K562 (cell line): ENCODE data around the gene FRYL. TPM values are rescaled to one million over a fixed set of nuclear protein-coding genes. Genes with fewer than 3 reads are reported as not detected.

Source experiments
- CBX5 ChIP-seq: IDR thresholded peaks from 2 replicates; pipeline ENCODE4 v1.6.1; 2014; ENCODE audit warnings: low read depth, borderline replicate concordance
- CHCHD3 ChIP-seq: fragments of 250-450 bp; sonication (Bioruptor Pico); IDR thresholded peaks from 2 replicates; pipeline ENCODE4 v2.1.2; 2022; ENCODE audit warnings: mild to moderate bottlenecking
- DNMT1 ChIP-seq: fragments of 450-650 bp; IDR thresholded peaks from 2 replicates; pipeline ENCODE4 v1.6.1; 2016; ENCODE audit warnings: antibody characterized with exemption, mild to moderate bottlenecking
- FOXM1 ChIP-seq, 2 experiments: fragments of 450-650 bp in 1 of 2; sonication (generic) in 1 of 2; formaldehyde crosslinking in 1 of 2; IDR thresholded peaks; 2 replicates each; pipeline versions ENCODE4 v1.6.1 to v1.9.0; 2017 to 2022; ENCODE audit warnings: low read depth in 2 of 2, mild to moderate bottlenecking in 2 of 2, missing genetic modification reagents in 1 of 2, moderate library complexity in 1 of 2
- HCFC1 ChIP-seq: IDR thresholded peaks from 2 replicates; pipeline ENCODE4 v1.6.1; 2012; ENCODE audit warnings: low read depth, low read length, improper control_type of control experiment
- HMG20B ChIP-seq: fragments of 250-450 bp; sonication (Bioruptor Pico); IDR thresholded peaks from 2 replicates; pipeline ENCODE4 v1.5.0; 2021; ENCODE audit warnings: mild to moderate bottlenecking
- KLF10 ChIP-seq: fragments of 250-450 bp; sonication (Bioruptor Pico); IDR thresholded peaks from 2 replicates; pipeline ENCODE4 v1.6.1; 2021; ENCODE audit warnings: matching md5 sums
- LCOR ChIP-seq: sonication (generic); formaldehyde crosslinking; IDR thresholded peaks from 2 replicates; pipeline ENCODE4 v1.8.0; 2022; ENCODE audit warnings: mild to moderate bottlenecking, missing genetic modification reagents
- MCM5 ChIP-seq: fragments of 450-650 bp; IDR thresholded peaks from 2 replicates; pipeline ENCODE4 v1.6.1; 2016; ENCODE audit warnings: low read depth
- MEF2D ChIP-seq: conservative IDR thresholded peaks from 2 replicates; pipeline ENCODE4 v1.6.1; 2016; ENCODE audit warnings: low read depth, missing genetic modification characterization, missing compliant biosample characterization
- NFATC3 ChIP-seq: fragments of 450-650 bp; IDR thresholded peaks from 2 replicates; pipeline ENCODE4 v1.6.1; 2017; ENCODE audit warnings: mild to moderate bottlenecking
- PHB ChIP-seq: fragments of 250-450 bp; sonication (Bioruptor Pico); IDR thresholded peaks from 2 replicates; pipeline ENCODE4 v1.5.0; 2021
- PHF21A ChIP-seq: fragments of 450-650 bp; IDR thresholded peaks from 2 replicates; pipeline ENCODE4 v1.6.1; 2017; ENCODE audit warnings: low read depth, borderline replicate concordance
- PHF8 ChIP-seq: fragments of 200-600 bp; sonication (generic); IDR thresholded peaks from 2 replicates; pipeline ENCODE4 v1.6.1; 2012; ENCODE audit warnings: mixed run types, mild to moderate bottlenecking, inconsistent platforms, low read length, moderate library complexity, borderline replicate concordance
- RB1 ChIP-seq: fragments of 450-650 bp; IDR thresholded peaks from 2 replicates; pipeline ENCODE4 v1.6.1; 2017; ENCODE audit warnings: low read depth, mild to moderate bottlenecking
- SIRT6 ChIP-seq: IDR thresholded peaks from one replicate; pipeline ENCODE4 v1.6.1; 2012; ENCODE audit warnings: low read depth, mild to moderate bottlenecking, control low read depth, inconsistent platforms, low read length, moderate library complexity
- ZFPM2 ChIP-seq: fragments of 250-450 bp; sonication (Bioruptor Pico); IDR thresholded peaks from 2 replicates; pipeline ENCODE4 v1.5.1; 2022; ENCODE audit warnings: mild to moderate bottlenecking
- ZNF133 ChIP-seq: fragments of 250-450 bp; sonication (Bioruptor Pico); IDR thresholded peaks from 2 replicates; pipeline ENCODE4 v1.4.0; 2020; ENCODE audit warnings: mild to moderate bottlenecking
- ZNF143 ChIP-seq: sonication (generic); formaldehyde crosslinking; IDR thresholded peaks from 2 replicates; pipeline ENCODE4 v1.9.0; 2022; ENCODE audit warnings: mild to moderate bottlenecking, missing genetic modification reagents
- ZNF695 ChIP-seq: fragments of 450-650 bp; formaldehyde crosslinking; IDR thresholded peaks from 2 replicates; pipeline ENCODE4 v1.4.0; 2020; ENCODE audit warnings: mild to moderate bottlenecking, moderate library complexity
- ZNF830 ChIP-seq: fragments of 250-450 bp; sonication (Bioruptor Pico); IDR thresholded peaks from 2 replicates; pipeline ENCODE4 v1.5.0; 2021; ENCODE audit warnings: mild to moderate bottlenecking
- polyA plus RNA-seq, 8 experiments: library from polyadenylated mRNA; depleted of rRNA in 4 of 8; stranded (reverse) in 5 of 8; unstranded in 3 of 8; fragments of >200 nt; fragmentation: Nextera tagmentation in 2 of 8; fragmentation: Illumina TruSeq in 1 of 8; extraction: Ambion mirVana in 2 of 8; extraction: Trizol in 1 of 8; gene quantifications; 2 replicates each; pipeline versions ENCODE4 v1.2.1 to v1.2.3, GENCODE V29; 2011 to 2014; ENCODE audit warnings: inconsistent platforms in 1 of 8, missing spikeins in 1 of 8
- total RNA-seq, 7 experiments: library from RNA; depleted of rRNA in 6 of 7; stranded (reverse); fragments of >200 nt in 6 of 7; fragmentation: Illumina TruSeq in 2 of 7; extraction: Trizol in 2 of 7; gene quantifications; 2 replicates each; pipeline versions ENCODE4 v1.2.1 to v1.2.3, GENCODE V29; 2011 to 2021; ENCODE audit warnings: low replicate concordance in 1 of 7
- TF ChIP-seq, protein P1 (sequence below): fragments of 250-450 bp; sonication (Bioruptor Pico); IDR thresholded peaks from 2 replicates; pipeline ENCODE4 v1.5.0; 2020; ENCODE audit warnings: mild to moderate bottlenecking, borderline replicate concordance
- TF ChIP-seq, protein P2 (sequence below): IDR thresholded peaks from 2 replicates; pipeline ENCODE4 v1.6.1; 2012; ENCODE audit warnings: low read depth, low read length, improper control_type of control experiment, borderline replicate concordance
- TF ChIP-seq, protein P3 (sequence below): fragments of 250-450 bp; sonication (Bioruptor Pico); IDR thresholded peaks from 2 replicates; pipeline ENCODE4 v1.8.0; 2022; ENCODE audit warnings: inconsistent platforms
- TF ChIP-seq, protein P4 (sequence below): fragments of 250-450 bp; sonication (Bioruptor Pico); IDR thresholded peaks from 2 replicates; pipeline ENCODE4 v1.5.1; 2021; ENCODE audit warnings: mild to moderate bottlenecking

FRYL gene
- total and polyA plus RNA-seq, 9 of the 15 experiments (the other 6 are each of a cell fraction or from before 2014, with no cell fraction given): 7.2 to 34.9 (median 15.9) TPM

DNA sequence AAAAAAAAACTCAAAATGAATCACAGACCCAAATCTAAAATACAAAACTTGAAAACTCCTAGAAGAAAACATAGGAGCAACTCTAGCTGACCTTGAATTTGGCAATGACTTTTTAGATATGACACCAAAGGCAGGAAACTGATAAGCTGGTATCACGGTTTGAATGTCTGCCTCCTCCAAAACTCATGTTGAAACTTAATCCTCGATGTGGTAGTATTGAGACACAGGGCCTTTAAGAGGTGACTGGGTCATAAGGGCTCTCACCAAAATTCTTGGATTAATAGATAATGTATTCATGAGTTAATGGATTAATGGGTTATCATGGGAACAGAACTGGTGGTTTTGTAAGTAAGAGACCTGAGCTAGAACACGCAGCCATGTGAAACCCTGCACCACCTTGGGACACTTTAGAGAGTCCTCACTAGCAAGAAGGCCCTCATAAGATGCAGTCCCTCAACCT is 40.5 kb downstream of the FRYL start (continued):
- TF ChIP-seq, protein P1, sequence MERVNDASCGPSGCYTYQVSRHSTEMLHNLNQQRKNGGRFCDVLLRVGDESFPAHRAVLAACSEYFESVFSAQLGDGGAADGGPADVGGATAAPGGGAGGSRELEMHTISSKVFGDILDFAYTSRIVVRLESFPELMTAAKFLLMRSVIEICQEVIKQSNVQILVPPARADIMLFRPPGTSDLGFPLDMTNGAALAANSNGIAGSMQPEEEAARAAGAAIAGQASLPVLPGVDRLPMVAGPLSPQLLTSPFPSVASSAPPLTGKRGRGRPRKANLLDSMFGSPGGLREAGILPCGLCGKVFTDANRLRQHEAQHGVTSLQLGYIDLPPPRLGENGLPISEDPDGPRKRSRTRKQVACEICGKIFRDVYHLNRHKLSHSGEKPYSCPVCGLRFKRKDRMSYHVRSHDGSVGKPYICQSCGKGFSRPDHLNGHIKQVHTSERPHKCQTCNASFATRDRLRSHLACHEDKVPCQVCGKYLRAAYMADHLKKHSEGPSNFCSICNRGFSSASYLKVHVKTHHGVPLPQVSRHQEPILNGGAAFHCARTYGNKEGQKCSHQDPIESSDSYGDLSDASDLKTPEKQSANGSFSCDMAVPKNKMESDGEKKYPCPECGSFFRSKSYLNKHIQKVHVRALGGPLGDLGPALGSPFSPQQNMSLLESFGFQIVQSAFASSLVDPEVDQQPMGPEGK (CRISPR knock-in tag): no peak
- TF ChIP-seq MEF2D (tag) (no peak), MCM5 (no peak), KLF10 (no peak), NFATC3 (peak; percentile 50; the same call in 1 of the 2 replicates), ZNF143 (no peak), HMG20B (CRISPR knock-in tag) (no peak), PHF21A (no peak), FOXM1 (IDR thresholded peaks at IDR 0.05; ENCODE audit: low read depth) (peak; percentile 61), FOXM1 (CRISPR knock-in tag; IDR thresholded peaks at IDR 0.05; ENCODE audit: low read depth) (no peak), ZFPM2 (CRISPR knock-in tag) (no peak), LCOR (CRISPR knock-in tag) (0 out of 2 replicates have a peak, but pooled peaks have one; percentile 33), RB1 (no peak), PHB (CRISPR knock-in tag) (no peak), DNMT1 (no peak), CHCHD3 (CRISPR knock-in tag) (no peak), ZNF133 (no peak), ZNF695 (CRISPR knock-in tag) (no peak), CBX5 (no peak), SIRT6 (no peak), HCFC1 (no peak), ZNF830 (CRISPR knock-in tag) (no peak), PHF8 (no peak)
- TF ChIP-seq, protein P2, sequence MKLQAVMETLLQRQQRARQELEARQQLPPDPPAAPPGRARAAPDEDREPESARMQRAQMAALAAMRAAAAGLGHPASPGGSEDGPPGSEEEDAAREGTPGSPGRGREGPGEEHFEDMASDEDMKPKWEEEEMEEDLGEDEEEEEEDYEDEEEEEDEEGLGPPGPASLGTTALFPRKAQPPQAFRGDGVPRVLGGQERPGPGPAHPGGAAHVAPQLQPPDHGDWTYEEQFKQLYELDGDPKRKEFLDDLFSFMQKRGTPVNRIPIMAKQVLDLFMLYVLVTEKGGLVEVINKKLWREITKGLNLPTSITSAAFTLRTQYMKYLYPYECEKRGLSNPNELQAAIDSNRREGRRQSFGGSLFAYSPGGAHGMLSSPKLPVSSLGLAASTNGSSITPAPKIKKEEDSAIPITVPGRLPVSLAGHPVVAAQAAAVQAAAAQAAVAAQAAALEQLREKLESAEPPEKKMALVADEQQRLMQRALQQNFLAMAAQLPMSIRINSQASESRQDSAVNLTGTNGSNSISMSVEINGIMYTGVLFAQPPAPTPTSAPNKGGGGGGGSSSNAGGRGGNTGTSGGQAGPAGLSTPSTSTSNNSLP: peak; percentile 50; the same call in 1 of the 2 replicates
- TF ChIP-seq, protein P3, sequence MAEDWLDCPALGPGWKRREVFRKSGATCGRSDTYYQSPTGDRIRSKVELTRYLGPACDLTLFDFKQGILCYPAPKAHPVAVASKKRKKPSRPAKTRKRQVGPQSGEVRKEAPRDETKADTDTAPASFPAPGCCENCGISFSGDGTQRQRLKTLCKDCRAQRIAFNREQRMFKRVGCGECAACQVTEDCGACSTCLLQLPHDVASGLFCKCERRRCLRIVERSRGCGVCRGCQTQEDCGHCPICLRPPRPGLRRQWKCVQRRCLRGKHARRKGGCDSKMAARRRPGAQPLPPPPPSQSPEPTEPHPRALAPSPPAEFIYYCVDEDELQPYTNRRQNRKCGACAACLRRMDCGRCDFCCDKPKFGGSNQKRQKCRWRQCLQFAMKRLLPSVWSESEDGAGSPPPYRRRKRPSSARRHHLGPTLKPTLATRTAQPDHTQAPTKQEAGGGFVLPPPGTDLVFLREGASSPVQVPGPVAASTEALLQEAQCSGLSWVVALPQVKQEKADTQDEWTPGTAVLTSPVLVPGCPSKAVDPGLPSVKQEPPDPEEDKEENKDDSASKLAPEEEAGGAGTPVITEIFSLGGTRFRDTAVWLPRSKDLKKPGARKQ (CRISPR knock-in tag): no peak
- TF ChIP-seq, protein P4, sequence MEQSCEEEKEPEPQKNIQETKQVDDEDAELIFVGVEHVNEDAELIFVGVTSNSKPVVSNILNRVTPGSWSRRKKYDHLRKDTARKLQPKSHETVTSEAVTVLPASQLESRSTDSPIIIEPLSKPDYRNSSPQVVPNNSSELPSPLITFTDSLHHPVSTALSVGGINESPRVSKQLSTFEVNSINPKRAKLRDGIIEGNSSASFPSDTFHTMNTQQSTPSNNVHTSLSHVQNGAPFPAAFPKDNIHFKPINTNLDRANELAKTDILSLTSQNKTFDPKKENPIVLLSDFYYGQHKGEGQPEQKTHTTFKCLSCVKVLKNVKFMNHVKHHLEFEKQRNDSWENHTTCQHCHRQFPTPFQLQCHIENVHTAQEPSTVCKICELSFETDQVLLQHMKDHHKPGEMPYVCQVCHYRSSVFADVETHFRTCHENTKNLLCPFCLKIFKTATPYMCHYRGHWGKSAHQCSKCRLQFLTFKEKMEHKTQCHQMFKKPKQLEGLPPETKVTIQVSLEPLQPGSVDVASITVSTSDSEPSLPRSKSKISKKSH: no peak
